Endothelial cell of umbilical vein (primary cell): ENCODE results near the gene CACNG4. TPM values are rescaled to one million over a fixed set of nuclear protein-coding genes. Genes with fewer than 3 reads are reported as not detected.

Source experiments
- BruUV-seq: library from RNA; stranded (reverse); fragments of 400-500 nt; replicated peaks from 2 replicates; lab custom pipeline; 2021; lab: Mats Ljungman, UMichigan
- CTCF ChIA-PET: fragments of 300-600, 350-600 bp; sonication (Branson Sonifier 250); formaldehyde crosslinking; loops from one replicate; lab custom pipeline; 2021; ENCODE audit warnings: antibody characterized with exemption, inconsistent platforms; lab: Charles Lee
- POLR2A ChIA-PET: fragments of 300-600, 350-600 bp; sonication (Branson Sonifier 250); formaldehyde crosslinking; loops from one replicate; lab custom pipeline; 2021; ENCODE audit warnings: antibody characterized with exemption, inconsistent platforms; lab: Charles Lee
- DNase-seq: peaks from one replicate; pipeline ENCODE4 v3.0.0-alpha.2; 2011; ENCODE audit warnings: low read depth, low spot score
- FAIRE-seq: peaks from 2 replicates; lab custom pipeline; 2011; peaks lifted over from hg19 to GRCh38; lab: Jason Lieb, UNC
- H2AFZ ChIP-seq: 2 replicates; pipeline ENCODE4 v1.6.0; 2012; ENCODE audit warnings: low read depth, low read length, control low read depth, inconsistent platforms
- H3K27ac ChIP-seq: 2 replicates; pipeline ENCODE4 v1.5.1; 2011; ENCODE audit warnings: low read depth, mild to moderate bottlenecking, control low read depth, low read length, moderate library complexity; ENCODE audit not compliant: insufficient read depth
- H3K27me3 ChIP-seq, 2 experiments: 2 replicates each; pipeline versions ENCODE4 v1.6.0 to v1.6.1; 2011; ENCODE audit warnings: low read length in 2 of 2, mixed read lengths in 1 of 2; ENCODE audit not compliant: control insufficient read depth in 2 of 2, insufficient read depth in 2 of 2
- H3K36me3 ChIP-seq, 2 experiments: 2 replicates in 1 of 2; 3 replicates in 1 of 2; pipeline ENCODE4 v1.5.1; 2011; ENCODE audit warnings: low read length in 2 of 2, mild to moderate bottlenecking in 1 of 2, moderate library complexity in 1 of 2; ENCODE audit not compliant: control insufficient read depth in 2 of 2, insufficient read depth in 2 of 2; ENCODE audit errors: extremely low read depth in 1 of 2
- H3K4me1 ChIP-seq: 3 replicates; pipeline ENCODE4 v1.5.1; 2011; ENCODE audit warnings: mild to moderate bottlenecking, low read length; ENCODE audit not compliant: control insufficient read depth, insufficient read depth; ENCODE audit errors: extremely low read depth
- H3K4me2 ChIP-seq: 2 replicates; pipeline ENCODE4 v1.6.1; 2011; ENCODE audit warnings: low read length, control low read depth, mixed read lengths; ENCODE audit not compliant: insufficient read depth
- H3K4me3 ChIP-seq, 3 experiments: fragments of 200-600 bp in 1 of 3; sonication (generic), shearing (Covaris generic) in 1 of 3; replicated peaks in 1 of 3; 2 replicates each; pipeline ENCODE4 v1.5.1; 2011 to 2016; ENCODE audit warnings: control low read depth in 3 of 3, low read length in 3 of 3, mild to moderate bottlenecking in 2 of 3, inconsistent platforms in 1 of 3, low read depth in 1 of 3, moderate library complexity in 1 of 3; ENCODE audit not compliant: insufficient read depth in 1 of 3
- H3K79me2 ChIP-seq: 2 replicates; pipeline ENCODE4 v1.6.0; 2012; ENCODE audit warnings: low read length, inconsistent platforms; ENCODE audit not compliant: control insufficient read depth, insufficient read depth
- H3K9ac ChIP-seq: replicated peaks from 2 replicates; pipeline ENCODE3; 2011; ENCODE audit warnings: low read length, control low read depth; ENCODE audit not compliant: insufficient read depth; ENCODE audit errors: extremely low read depth
- H3K9me1 ChIP-seq: replicated peaks from 3 replicates; pipeline ENCODE4 v1.6.0; 2011; ENCODE audit warnings: mild to moderate bottlenecking, low read length; ENCODE audit not compliant: control insufficient read depth, insufficient read depth; ENCODE audit errors: extremely low read depth
- H3K9me3 ChIP-seq: replicated peaks from 2 replicates; pipeline ENCODE4 v1.5.1; 2012; ENCODE audit warnings: low read length, inconsistent platforms; ENCODE audit not compliant: control insufficient read depth, insufficient read depth
- H4K20me1 ChIP-seq: replicated peaks from 2 replicates; pipeline ENCODE3; 2011; ENCODE audit warnings: mild to moderate bottlenecking, low read length; ENCODE audit not compliant: control insufficient read depth, insufficient read depth; ENCODE audit errors: extremely low read depth
- CTCF ChIP-seq, 2 donors: IDR thresholded peaks; 1 replicate in 1 of 2; 2 replicates in 1 of 2; pipeline ENCODE4 v1.5.1; 2011; ENCODE audit warnings: low read length in 2 of 2, mild to moderate bottlenecking in 2 of 2, moderate library complexity in 2 of 2, control low read depth in 1 of 2, inconsistent platforms in 1 of 2, low read depth in 1 of 2; ENCODE audit not compliant: insufficient read depth in 1 of 2; ENCODE audit errors: extremely low read depth in 1 of 2
- EZH2 ChIP-seq: IDR thresholded peaks from 2 replicates; pipeline ENCODE4 v1.6.1; 2012; ENCODE audit warnings: borderline replicate concordance, low read depth, mild to moderate bottlenecking, moderate library complexity, low read length, inconsistent platforms; ENCODE audit not compliant: severe bottlenecking
- FOS ChIP-seq: IDR thresholded peaks from 2 replicates; pipeline ENCODE4 v1.6.1; 2011; ENCODE audit warnings: mild to moderate bottlenecking, low read length, moderate library complexity, borderline replicate concordance; ENCODE audit not compliant: insufficient read depth
- GATA2 ChIP-seq: IDR thresholded peaks from 2 replicates; pipeline ENCODE4 v1.7.0; 2011; ENCODE audit warnings: low read depth, mild to moderate bottlenecking, moderate library complexity, mixed read lengths, low read length; ENCODE audit not compliant: insufficient read length, insufficient read depth
- JUN ChIP-seq: IDR thresholded peaks from 2 replicates; pipeline ENCODE4 v1.6.1; 2011; ENCODE audit warnings: borderline replicate concordance, low read depth; ENCODE audit not compliant: insufficient read length, insufficient read depth
- MAX ChIP-seq: IDR thresholded peaks from 2 replicates; pipeline ENCODE4 v1.6.1; 2011; ENCODE audit not compliant: insufficient read depth, insufficient read length
- MYC ChIP-seq: IDR thresholded peaks from one replicate; pipeline ENCODE4 v1.6.1; 2011; ENCODE audit warnings: mild to moderate bottlenecking, low read depth, low read length
- POLR2A ChIP-seq: IDR thresholded peaks from 2 replicates; pipeline ENCODE4 v1.6.1; 2012; ENCODE audit warnings: low read depth, mild to moderate bottlenecking, control low read depth, low read length
- POLR2AphosphoS5 ChIP-seq: IDR thresholded peaks from 2 replicates; pipeline ENCODE4 v1.6.1; 2012; ENCODE audit warnings: low read depth, mild to moderate bottlenecking, control low read depth, low read length, moderate library complexity; ENCODE audit not compliant: insufficient read depth
- dilution Hi-C: fragments of 300-500 bp; cut with MboI; formaldehyde crosslinking; loops from one replicate; pipeline ENCODE4 v1.15.0; 2019; ENCODE audit warnings: low sequenced_read_pairs; ENCODE audit not compliant: extremely low pct_ligation_motif_present
- intact Hi-C: fragments of 100-400 bp; cut with micrococcal nuclease; formaldehyde crosslinking; loops from one replicate; pipeline ENCODE4 v1.10.0; 2022
- polyA plus RNA-seq, 4 experiments: library from polyadenylated mRNA; depleted of rRNA in 3 of 4; stranded (reverse) in 3 of 4; unstranded in 1 of 4; fragments of >200 nt; gene quantifications; 2 replicates each; pipeline versions ENCODE4 v1.2.1 to v1.2.3, GENCODE V29; 2011 to 2012; ENCODE audit warnings: missing spikeins in 1 of 4
- total RNA-seq: library from RNA; stranded (reverse); gene quantifications from 2 replicates; pipeline ENCODE4 v1.2.3, GENCODE V29; 2021

CACNG4 gene
- total and polyA plus RNA-seq, 2 donors (not counting 3 experiments of a cell fraction or from before 2014, with no cell fraction given) = not detected

- Histone ChIP-seq H3K27me3 (peaks cover 2 to 5% of the 10 kb centered on the region in 2 experiments), H3K79me2 (no peaks in the 10 kb centered on the region), H3K4me3 (no peak overlapping the region), H3K4me1 (no peaks in the 10 kb centered on the region), H3K9me1 (no peaks in the 10 kb centered on the region), H3K27ac (no peak overlapping the region), H3K9ac (no peak overlapping the region), H3K36me3 (no peaks in the 10 kb centered on the region), H3K9me3 (no peaks in the 10 kb centered on the region), H2AFZ (no peak overlapping the region), H3K4me2 (no peak overlapping the region), H4K20me1 (no peaks in the 10 kb centered on the region)
- DNase-seq (no peak), FAIRE-seq (no peak)
- intact Hi-C loops = no loop called here
- ChIA-PET CTCF (no interaction called here), POLR2A (no interaction called here)
- no peak for TF ChIP-seq CTCF (IDR thresholded peaks at IDR 0.05; ENCODE audit: extremely low read depth in 1 of 2, insufficient read depth in 1 of 2, low read depth in 1 of 2, low read length in 2 of 2)
- TF ChIP-seq EZH2 = no peak
- TF ChIP-seq MYC = no peak
- TF ChIP-seq GATA2 = no peak
- TF ChIP-seq POLR2A = no peak
- no peak for TF ChIP-seq MAX
- no peak for TF ChIP-seq FOS
- no peak for TF ChIP-seq JUN
- TF ChIP-seq POLR2AphosphoS5 = no peak
- BruUV-seq = no TSS peak
- dilution Hi-C loops = no loop called here
Measured at GRCh38 chr17:66978514-66979061, 14.1 kb downstream of the CACNG4 start.
